ENCODE data around the gene EHBP1. TPM values are rescaled to one million over a fixed set of nuclear protein-coding genes. Genes with fewer than 3 reads are reported as not detected.

The EHBP1 gene
- total RNA-seq, 1 donor from 2014 or later = 67.4 TPM

DNA sequence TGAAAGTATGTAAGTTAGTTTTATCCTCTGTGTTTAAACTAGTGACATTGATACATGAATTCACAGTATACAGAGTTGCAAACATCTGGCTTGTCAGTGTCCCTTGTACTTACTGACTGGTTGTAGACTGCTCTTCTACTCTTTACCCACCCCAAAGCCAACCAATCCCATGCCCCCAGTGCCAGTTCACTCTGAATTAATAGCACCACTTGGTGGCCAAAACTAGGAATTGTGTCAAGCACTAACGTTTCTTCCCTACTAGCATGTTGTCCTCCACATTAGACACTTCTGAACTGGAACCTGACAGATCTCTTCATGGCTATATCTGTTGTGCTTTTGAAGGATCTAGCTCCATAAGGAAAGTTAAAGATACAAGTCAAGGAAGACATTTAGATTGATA lies 317.9 kb downstream of the EHBP1 start:
- peaks cover 14% of the 10 kb centered on the region for H3K36me3 Mint-ChIP-seq
- no peaks in the 10 kb centered on the region for H3K27me3 Mint-ChIP-seq (ENCODE audit: low read depth)
- no peak overlapping the region for H3K27ac Mint-ChIP-seq
- no peak overlapping the region for H3K4me3 Mint-ChIP-seq
- H3K4me1 Mint-ChIP-seq = no peaks in the 10 kb centered on the region
- no peaks in the 10 kb centered on the region for H3K9me3 Mint-ChIP-seq
- TF ChIP-seq CTCF (IDR thresholded peaks at IDR 0.05; ENCODE audit: unreplicated experiment) = no peak
- no peak for DNase-seq (ENCODE audit: low spot score in 2 of 2, unreplicated experiment in 2 of 2)

- Mint-ChIP-seq H3K9me3 (no peaks in the 10 kb centered on the region), H3K36me3 (peaks cover 13% of the 10 kb centered on the region), H3K27ac (no peak overlapping the region), H3K4me1 (no peaks in the 10 kb centered on the region), H3K27me3 (ENCODE audit: low read depth) (no peaks in the 10 kb centered on the region), H3K4me3 (no peak overlapping the region)
- no peak for DNase-seq (ENCODE audit: low spot score in 2 of 2, unreplicated experiment in 2 of 2)
- TF ChIP-seq CTCF (IDR thresholded peaks at IDR 0.05; ENCODE audit: unreplicated experiment) = no peak
Observed at GRCh38 chr2:63027220-63027619, 321.7 kb downstream of the EHBP1 start.

GRCh38 chr2:63029058-63029457 lies 323.5 kb downstream of the EHBP1 start:
- no peak for DNase-seq (ENCODE audit: low spot score in 2 of 2, unreplicated experiment in 2 of 2)
- no peak overlapping the region for H3K27ac Mint-ChIP-seq
- no peaks in the 10 kb centered on the region for H3K4me1 Mint-ChIP-seq
- TF ChIP-seq CTCF (IDR thresholded peaks at IDR 0.05; ENCODE audit: unreplicated experiment) = no peak
- H3K9me3 Mint-ChIP-seq = no peaks in the 10 kb centered on the region
- no peak overlapping the region for H3K4me3 Mint-ChIP-seq
- peaks cover 6% of the 10 kb centered on the region for H3K36me3 Mint-ChIP-seq
- H3K27me3 Mint-ChIP-seq (ENCODE audit: low read depth) = no peaks in the 10 kb centered on the region

- H3K9me3 Mint-ChIP-seq = no peaks in the 10 kb centered on the region
- H3K4me1 Mint-ChIP-seq = no peaks in the 10 kb centered on the region
- no peak overlapping the region for H3K4me3 Mint-ChIP-seq
- H3K27ac Mint-ChIP-seq = no peak overlapping the region
- TF ChIP-seq CTCF (IDR thresholded peaks at IDR 0.05; ENCODE audit: unreplicated experiment) = no peak
- no peaks in the 10 kb centered on the region for H3K36me3 Mint-ChIP-seq
- DNase-seq (ENCODE audit: low spot score in 2 of 2, unreplicated experiment in 2 of 2) = no peak
- no peaks in the 10 kb centered on the region for H3K27me3 Mint-ChIP-seq (ENCODE audit: low read depth)
Observed at GRCh38 chr2:63034526-63034925, 329.0 kb downstream of the EHBP1 start.

GRCh38 chr2:63035169-63035568 lies 329.7 kb downstream of the EHBP1 start:
- H3K9me3 Mint-ChIP-seq = no peaks in the 10 kb centered on the region
- H3K4me3 Mint-ChIP-seq = no peak overlapping the region
- no peak for TF ChIP-seq CTCF (IDR thresholded peaks at IDR 0.05; ENCODE audit: unreplicated experiment)
- no peaks in the 10 kb centered on the region for H3K36me3 Mint-ChIP-seq
- H3K4me1 Mint-ChIP-seq = no peaks in the 10 kb centered on the region
- no peak for DNase-seq (ENCODE audit: low spot score in 2 of 2, unreplicated experiment in 2 of 2)
- no peak overlapping the region for H3K27ac Mint-ChIP-seq
- no peaks in the 10 kb centered on the region for H3K27me3 Mint-ChIP-seq (ENCODE audit: low read depth)

DNA sequence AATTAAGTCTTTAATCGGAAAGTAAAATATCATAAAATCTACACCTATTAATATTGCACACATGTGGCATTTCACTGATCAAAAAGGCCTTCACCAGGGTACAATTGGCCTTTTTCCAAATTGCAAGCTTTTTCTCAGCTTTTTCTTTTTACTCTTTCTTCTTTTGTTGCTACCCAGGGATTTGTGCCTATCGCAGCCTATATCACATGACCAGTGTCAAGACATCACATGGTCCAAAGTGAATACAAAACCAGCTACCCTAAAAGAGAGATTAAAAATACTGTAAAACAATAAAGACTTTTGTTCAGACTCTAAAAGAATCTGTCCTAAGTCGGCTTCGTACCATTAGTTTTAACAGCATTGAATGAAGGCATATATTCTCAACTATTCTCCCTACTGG lies 330.1 kb downstream of the EHBP1 start:
- no peak for DNase-seq (ENCODE audit: low spot score in 2 of 2, unreplicated experiment in 2 of 2)
- Mint-ChIP-seq H3K4me3 (no peak overlapping the region), H3K4me1 (no peaks in the 10 kb centered on the region), H3K27ac (no peak overlapping the region), H3K36me3 (no peaks in the 10 kb centered on the region), H3K9me3 (no peaks in the 10 kb centered on the region), H3K27me3 (ENCODE audit: low read depth) (no peaks in the 10 kb centered on the region)
- no peak for TF ChIP-seq CTCF (IDR thresholded peaks at IDR 0.05; ENCODE audit: unreplicated experiment)
